HPDE6-E6E7 (cell line): ENCODE measurements around the gene TAAR9.

ENCODE experiments used
- DNase-seq: peaks from one replicate; pipeline ENCODE4 v3.0.0; 2011; ENCODE audit warnings: missing footprints; ENCODE audit errors: extremely low spot score

TAAR9 gene

GRCh38 chr6:132587424-132587823 lies 49.3 kb downstream of the TAAR9 start:
- DNase-seq: no peak
